Breast epithelium (tissue), 3 donors: Measurements from ENCODE around the gene PTGES3.

Source experiments
- POLR2A ChIP-seq: fragments of 450-650 bp; IDR thresholded peaks from one replicate; pipeline ENCODE4 v1.6.1; 2016; ENCODE audit warnings: antibody characterized with exemption, mild to moderate bottlenecking, moderate library complexity
- POLR2AphosphoS5 ChIP-seq, 3 donors: sonication (generic); formaldehyde crosslinking; IDR thresholded peaks; one replicate each; pipeline ENCODE4 v1.6.1; 2017; ENCODE audit warnings: antibody characterized with exemption in 3 of 3
- TF ChIP-seq, protein P1 (sequence below), 3 donors: fragments of 450-650 bp; IDR thresholded peaks; one replicate each; pipeline ENCODE4 v1.5.1; 2016 to 2017; ENCODE audit warnings: antibody characterized with exemption in 3 of 3, mild to moderate bottlenecking in 3 of 3, moderate library complexity in 3 of 3

GRCh38 chr12:56616925-56617324 is 71.2 kb downstream of the PTGES3 start:
- TF ChIP-seq, protein P1, sequence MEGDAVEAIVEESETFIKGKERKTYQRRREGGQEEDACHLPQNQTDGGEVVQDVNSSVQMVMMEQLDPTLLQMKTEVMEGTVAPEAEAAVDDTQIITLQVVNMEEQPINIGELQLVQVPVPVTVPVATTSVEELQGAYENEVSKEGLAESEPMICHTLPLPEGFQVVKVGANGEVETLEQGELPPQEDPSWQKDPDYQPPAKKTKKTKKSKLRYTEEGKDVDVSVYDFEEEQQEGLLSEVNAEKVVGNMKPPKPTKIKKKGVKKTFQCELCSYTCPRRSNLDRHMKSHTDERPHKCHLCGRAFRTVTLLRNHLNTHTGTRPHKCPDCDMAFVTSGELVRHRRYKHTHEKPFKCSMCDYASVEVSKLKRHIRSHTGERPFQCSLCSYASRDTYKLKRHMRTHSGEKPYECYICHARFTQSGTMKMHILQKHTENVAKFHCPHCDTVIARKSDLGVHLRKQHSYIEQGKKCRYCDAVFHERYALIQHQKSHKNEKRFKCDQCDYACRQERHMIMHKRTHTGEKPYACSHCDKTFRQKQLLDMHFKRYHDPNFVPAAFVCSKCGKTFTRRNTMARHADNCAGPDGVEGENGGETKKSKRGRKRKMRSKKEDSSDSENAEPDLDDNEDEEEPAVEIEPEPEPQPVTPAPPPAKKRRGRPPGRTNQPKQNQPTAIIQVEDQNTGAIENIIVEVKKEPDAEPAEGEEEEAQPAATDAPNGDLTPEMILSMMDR (IDR thresholded peaks at IDR 0.05) = no peak
- TF ChIP-seq POLR2AphosphoS5 (IDR thresholded peaks at IDR 0.05) (no peak), POLR2A (no peak)
